ENCODE results near the gene STRIT1.

STRIT1 gene

DNA sequence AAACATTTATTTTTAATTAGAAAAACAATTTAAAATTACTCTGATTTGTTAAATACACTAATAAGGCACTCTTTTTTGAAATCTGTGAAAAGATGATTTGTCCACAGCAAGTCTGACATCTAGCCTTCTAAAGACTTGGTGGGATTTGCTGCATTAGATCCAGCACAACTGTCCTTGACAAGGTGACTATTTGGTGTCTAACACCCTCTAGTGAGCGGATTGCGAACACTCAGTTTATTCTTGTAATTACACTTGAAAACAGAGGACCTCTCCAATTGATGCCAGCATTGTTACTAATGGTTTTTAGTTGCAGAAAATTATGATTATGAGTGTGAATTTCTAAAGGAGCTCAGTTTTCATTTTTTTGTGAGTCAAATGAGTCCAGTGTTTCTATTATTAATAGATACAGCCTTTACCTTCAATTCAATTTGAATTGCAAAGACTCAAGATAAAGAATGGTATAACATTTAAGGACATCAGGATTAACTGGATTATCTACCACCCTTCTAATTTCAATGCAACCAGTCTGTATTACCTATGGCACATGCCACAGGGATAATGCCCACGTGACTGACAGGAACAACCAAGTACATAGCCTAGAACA, 29.7 kb upstream of the STRIT1 start:
- Mint-ChIP-seq H3K4me3 (no peak overlapping the region), H3K27me3 (no peaks in the 10 kb centered on the region), H3K9me3 (ENCODE audit: low read depth) (no peaks in the 10 kb centered on the region), H3K36me3 (no peaks in the 10 kb centered on the region), H3K27ac (no peak overlapping the region), H3K4me1 (ENCODE audit: low read depth) (no peaks in the 10 kb centered on the region)

DNA sequence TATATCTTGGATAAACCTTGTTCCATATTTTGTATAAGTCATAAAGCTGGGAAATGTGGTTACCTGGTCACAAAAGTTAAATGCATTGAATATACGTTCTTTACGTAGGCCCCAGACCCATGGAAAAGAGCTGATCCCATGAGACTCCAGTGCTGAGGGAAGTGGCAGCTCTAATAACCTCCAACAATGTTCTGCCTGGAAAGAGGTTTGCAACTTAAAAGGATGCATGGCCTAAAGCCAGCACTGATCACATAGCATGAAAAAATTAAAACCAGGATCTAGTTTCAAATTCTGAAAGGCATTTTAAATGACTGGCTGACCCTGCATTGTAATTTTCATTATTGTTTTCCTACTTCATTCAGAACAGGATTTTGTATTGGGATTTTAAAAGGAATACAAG, 27.9 kb upstream of the STRIT1 start:
- Mint-ChIP-seq H3K4me1 (ENCODE audit: low read depth) (no peaks in the 10 kb centered on the region), H3K27me3 (no peaks in the 10 kb centered on the region), H3K27ac (no peak overlapping the region), H3K36me3 (no peaks in the 10 kb centered on the region), H3K9me3 (ENCODE audit: low read depth) (no peaks in the 10 kb centered on the region), H3K4me3 (no peak overlapping the region)

DNA sequence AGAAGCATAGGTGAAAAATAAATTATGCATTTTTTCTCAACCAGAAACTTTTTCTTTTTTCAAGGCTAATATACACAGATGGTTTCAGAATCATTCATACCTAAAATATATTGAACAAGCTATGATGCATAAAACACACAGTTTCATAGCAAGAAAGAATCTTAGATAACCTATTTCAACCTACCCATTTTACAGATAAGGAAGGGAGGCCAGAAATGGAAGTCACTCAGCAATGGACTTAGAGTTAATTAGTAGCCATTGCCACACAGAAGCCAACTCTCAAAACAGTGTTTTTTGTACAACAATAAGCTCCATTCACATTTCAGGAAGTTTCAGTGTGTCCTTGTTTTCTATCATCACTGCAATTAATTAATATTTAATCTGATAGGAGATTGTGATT, 27.5 kb upstream of the STRIT1 start:
- Mint-ChIP-seq H3K27ac (no peak overlapping the region), H3K27me3 (no peaks in the 10 kb centered on the region), H3K9me3 (ENCODE audit: low read depth) (no peaks in the 10 kb centered on the region), H3K36me3 (no peaks in the 10 kb centered on the region), H3K4me1 (ENCODE audit: low read depth) (no peaks in the 10 kb centered on the region), H3K4me3 (no peak overlapping the region)

DNA sequence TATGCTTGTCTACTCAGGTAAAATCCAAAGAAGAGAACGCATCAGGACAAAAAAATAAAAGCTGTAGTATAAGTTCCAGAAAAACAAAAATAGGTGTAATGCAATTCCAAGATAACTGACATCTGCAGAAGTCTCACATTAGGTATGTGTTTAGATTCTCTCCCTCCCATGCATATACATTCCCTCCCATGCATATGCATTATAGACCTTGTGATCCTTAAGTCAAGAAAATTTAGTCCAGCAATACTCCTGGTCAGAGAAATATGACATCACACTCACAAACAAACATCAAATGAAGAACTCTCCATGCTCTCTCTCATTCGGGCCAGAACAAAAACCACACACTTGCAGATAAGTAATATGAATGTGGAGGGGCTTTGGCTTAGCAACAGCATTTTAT, 25.3 kb upstream of the STRIT1 start:
- Mint-ChIP-seq H3K4me3 (no peak overlapping the region), H3K9me3 (ENCODE audit: low read depth) (no peaks in the 10 kb centered on the region), H3K4me1 (ENCODE audit: low read depth) (no peaks in the 10 kb centered on the region), H3K27ac (no peak overlapping the region), H3K36me3 (no peaks in the 10 kb centered on the region), H3K27me3 (no peaks in the 10 kb centered on the region)

DNA sequence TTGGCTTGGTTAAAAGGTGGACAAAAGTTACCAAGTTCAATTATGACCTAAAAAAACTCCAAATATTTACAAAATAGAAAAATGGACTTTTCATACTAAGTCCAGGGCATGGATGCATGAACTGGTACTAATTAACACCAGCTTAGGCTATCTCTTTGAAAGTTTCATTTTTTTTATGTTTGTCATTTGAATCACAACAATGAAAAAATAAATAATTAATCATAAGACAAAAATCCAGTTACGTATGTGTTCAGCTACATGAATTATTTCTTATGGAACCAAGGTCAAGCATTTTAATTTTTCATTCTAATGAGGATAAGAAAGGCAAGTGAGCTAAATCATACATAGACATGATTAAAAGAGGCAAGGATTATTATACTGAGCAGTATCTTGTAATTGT, 23.7 kb upstream of the STRIT1 start:
- Mint-ChIP-seq H3K36me3 (no peaks in the 10 kb centered on the region), H3K27me3 (no peaks in the 10 kb centered on the region), H3K4me3 (no peak overlapping the region), H3K27ac (no peak overlapping the region), H3K4me1 (ENCODE audit: low read depth) (no peaks in the 10 kb centered on the region), H3K9me3 (ENCODE audit: low read depth) (no peaks in the 10 kb centered on the region)

DNA sequence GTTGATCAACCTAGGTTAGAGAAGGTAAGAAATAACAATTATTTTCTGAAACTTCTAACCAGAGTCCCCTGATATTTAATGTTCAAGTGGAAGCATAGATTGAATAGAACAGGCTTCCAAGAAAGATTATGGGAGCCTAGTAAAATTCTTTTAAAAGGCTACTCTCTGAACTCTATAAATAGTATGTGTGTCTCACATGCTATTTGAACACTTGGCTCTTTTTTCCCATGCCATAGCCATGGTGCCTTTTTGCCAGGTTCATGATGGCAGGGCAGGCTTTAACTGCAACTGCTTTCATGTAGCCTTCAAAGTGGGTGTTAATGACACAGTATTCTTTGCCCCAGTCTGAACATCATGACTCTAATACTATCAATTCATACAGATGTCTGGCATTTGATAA, 22.9 kb upstream of the STRIT1 start:
- Mint-ChIP-seq H3K27me3 (no peaks in the 10 kb centered on the region), H3K27ac (no peak overlapping the region), H3K4me3 (no peak overlapping the region), H3K36me3 (no peaks in the 10 kb centered on the region), H3K4me1 (ENCODE audit: low read depth) (no peaks in the 10 kb centered on the region), H3K9me3 (ENCODE audit: low read depth) (no peaks in the 10 kb centered on the region)

DNA sequence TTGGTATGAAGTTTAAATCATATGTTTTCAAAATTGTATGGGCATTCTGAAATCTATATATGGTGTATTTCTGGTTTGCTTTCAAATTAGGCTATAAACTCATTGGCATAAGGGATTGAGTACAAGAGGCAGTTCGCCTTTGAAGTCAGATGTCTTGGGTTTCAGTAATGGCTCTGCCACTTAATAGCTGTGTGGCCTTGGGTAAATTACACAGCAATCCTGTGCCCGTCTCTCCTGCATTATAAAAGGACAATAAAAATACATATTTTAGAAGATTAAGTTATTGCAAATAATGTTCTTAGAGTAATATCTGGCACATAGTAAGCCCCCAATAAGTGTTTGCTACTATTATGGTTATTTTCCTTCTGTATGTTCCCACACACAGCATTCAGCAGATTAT, 20.4 kb upstream of the STRIT1 start:
- Mint-ChIP-seq H3K9me3 (ENCODE audit: low read depth) (no peaks in the 10 kb centered on the region), H3K4me3 (no peak overlapping the region), H3K27me3 (no peaks in the 10 kb centered on the region), H3K4me1 (ENCODE audit: low read depth) (no peaks in the 10 kb centered on the region), H3K36me3 (no peaks in the 10 kb centered on the region), H3K27ac (no peak overlapping the region)

DNA sequence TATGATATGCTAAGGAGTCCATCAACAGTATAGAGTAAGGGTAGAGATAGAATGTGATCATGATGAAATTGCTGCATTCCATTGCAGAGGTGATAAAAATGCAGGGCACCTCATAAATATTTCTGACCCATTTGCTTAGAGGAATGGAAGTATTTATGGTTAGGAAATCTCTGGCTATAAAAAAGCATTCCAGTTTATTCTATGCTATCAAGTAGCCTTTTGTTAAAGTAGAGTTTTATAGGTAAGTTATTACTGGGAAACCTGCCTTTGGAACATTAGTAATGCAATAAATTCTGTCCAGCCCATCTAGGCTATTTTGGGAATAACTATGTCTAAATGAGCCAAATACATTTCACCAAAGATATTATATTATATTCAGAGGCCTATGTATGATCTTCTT, 19.8 kb upstream of the STRIT1 start:
- H3K36me3 Mint-ChIP-seq: no peaks in the 10 kb centered on the region
- no peak overlapping the region for H3K4me3 Mint-ChIP-seq
- H3K4me1 Mint-ChIP-seq (ENCODE audit: low read depth): no peaks in the 10 kb centered on the region
- H3K9me3 Mint-ChIP-seq (ENCODE audit: low read depth): no peaks in the 10 kb centered on the region
- no peaks in the 10 kb centered on the region for H3K27me3 Mint-ChIP-seq
- H3K27ac Mint-ChIP-seq: no peak overlapping the region

DNA sequence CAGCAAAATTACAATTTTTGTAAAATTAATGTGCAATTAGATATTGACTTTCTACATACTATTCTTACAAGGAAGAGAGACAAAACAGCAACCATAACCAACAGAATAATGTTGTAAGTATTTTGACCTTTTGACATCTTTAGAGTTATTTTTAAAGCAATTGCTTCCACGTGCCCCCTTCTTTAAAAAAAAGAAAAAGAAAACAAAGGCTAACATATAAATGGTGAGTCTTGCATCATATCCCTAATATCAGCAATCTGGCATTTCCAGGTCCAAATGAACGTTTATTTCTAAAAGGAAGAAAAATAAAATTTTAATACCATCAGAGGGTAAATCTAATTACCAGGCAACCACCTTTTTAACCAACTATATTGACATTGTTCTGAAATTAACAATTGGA, 19.3 kb upstream of the STRIT1 start:
- Mint-ChIP-seq H3K27me3 (no peaks in the 10 kb centered on the region), H3K27ac (no peak overlapping the region), H3K36me3 (no peaks in the 10 kb centered on the region), H3K4me1 (ENCODE audit: low read depth) (no peaks in the 10 kb centered on the region), H3K9me3 (ENCODE audit: low read depth) (no peaks in the 10 kb centered on the region), H3K4me3 (no peak overlapping the region)

DNA sequence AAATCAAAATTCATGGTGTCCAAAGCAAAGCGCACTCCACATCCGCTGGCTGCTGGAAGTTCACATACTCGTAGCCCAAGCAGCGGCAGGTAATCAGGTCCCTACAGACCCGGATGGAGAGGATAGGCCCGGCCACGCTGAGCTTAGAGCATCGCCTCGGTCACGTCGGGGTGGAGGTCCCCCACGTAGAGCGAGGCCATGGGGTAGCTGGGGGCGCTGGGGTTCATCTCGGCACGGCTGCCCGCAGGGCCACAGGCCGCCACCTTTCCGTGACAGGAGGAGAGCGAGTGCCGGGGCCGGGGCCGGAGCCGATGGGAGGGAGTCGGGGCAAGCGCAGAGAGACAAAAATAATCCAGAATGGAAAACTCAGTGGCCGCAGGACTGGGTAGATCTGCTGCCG, 16.1 kb upstream of the STRIT1 start:
- H3K27ac Mint-ChIP-seq: no peak overlapping the region
- H3K4me3 Mint-ChIP-seq: no peak overlapping the region
- no peaks in the 10 kb centered on the region for H3K4me1 Mint-ChIP-seq (ENCODE audit: low read depth)
- no peaks in the 10 kb centered on the region for H3K27me3 Mint-ChIP-seq
- H3K9me3 Mint-ChIP-seq (ENCODE audit: low read depth): no peaks in the 10 kb centered on the region
- no peaks in the 10 kb centered on the region for H3K36me3 Mint-ChIP-seq

DNA sequence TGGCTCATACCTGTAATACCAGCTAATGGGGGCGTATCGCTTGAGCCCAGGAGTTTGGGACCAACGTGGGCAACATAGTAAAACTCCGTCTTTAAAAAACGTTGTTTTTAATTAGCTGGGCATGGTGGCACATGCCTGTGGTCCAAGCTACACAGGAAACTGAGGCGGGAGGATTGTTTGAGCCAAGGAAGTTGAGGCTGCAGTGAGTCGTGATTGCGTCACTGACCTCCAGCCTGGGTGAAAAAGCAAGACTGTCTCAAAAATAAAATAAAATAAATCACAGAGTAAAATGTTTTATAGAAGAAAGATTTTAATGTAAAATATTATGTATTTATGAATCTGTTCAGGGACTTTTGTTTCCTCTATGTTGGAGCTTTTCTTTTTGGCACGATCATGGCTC, 15.3 kb upstream of the STRIT1 start:
- H3K27ac Mint-ChIP-seq: no peak overlapping the region
- no peaks in the 10 kb centered on the region for H3K9me3 Mint-ChIP-seq (ENCODE audit: low read depth)
- H3K4me1 Mint-ChIP-seq (ENCODE audit: low read depth): no peaks in the 10 kb centered on the region
- H3K36me3 Mint-ChIP-seq: no peaks in the 10 kb centered on the region
- H3K27me3 Mint-ChIP-seq: no peaks in the 10 kb centered on the region
- no peak overlapping the region for H3K4me3 Mint-ChIP-seq

DNA sequence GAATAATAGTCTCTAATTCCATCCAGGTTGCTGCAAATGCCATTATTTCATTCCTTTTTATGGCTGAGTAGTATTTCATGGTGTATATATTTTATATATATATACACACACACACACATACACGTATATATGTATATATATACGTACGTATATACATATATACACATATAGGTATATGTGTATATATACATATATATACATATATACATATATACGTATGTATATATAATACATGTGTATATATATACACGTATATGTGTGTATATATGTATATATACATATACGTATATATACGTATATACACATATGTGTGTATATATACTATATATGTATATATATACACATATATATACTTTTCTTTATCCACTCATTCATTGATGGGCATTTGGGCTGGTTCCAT, 13.7 kb upstream of the STRIT1 start:
- H3K4me3 Mint-ChIP-seq: no peak overlapping the region
- H3K27me3 Mint-ChIP-seq: no peaks in the 10 kb centered on the region
- H3K9me3 Mint-ChIP-seq (ENCODE audit: low read depth): no peaks in the 10 kb centered on the region
- no peaks in the 10 kb centered on the region for H3K36me3 Mint-ChIP-seq
- H3K27ac Mint-ChIP-seq: no peak overlapping the region
- no peaks in the 10 kb centered on the region for H3K4me1 Mint-ChIP-seq (ENCODE audit: low read depth)

DNA sequence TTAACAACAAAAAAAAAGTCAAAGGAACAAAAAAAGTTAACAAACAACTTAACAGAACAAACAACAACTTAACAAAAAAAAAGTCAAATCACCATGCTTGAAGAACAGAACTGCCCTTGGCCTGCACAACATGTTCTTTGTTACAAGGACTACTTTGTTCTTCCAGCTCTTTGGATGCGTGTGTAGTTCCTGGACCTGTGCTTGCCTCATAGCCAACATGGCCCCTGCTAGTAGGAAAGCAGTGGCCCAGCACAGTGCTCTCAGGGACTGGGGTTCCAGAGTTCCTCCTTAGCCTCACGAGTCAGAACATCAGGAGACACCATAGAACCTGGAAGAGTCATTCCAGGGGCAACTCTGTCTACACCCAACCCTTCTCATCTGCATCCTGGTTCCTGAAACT, 10.9 kb upstream of the STRIT1 start:
- H3K27me3 Mint-ChIP-seq: no peaks in the 10 kb centered on the region

DNA sequence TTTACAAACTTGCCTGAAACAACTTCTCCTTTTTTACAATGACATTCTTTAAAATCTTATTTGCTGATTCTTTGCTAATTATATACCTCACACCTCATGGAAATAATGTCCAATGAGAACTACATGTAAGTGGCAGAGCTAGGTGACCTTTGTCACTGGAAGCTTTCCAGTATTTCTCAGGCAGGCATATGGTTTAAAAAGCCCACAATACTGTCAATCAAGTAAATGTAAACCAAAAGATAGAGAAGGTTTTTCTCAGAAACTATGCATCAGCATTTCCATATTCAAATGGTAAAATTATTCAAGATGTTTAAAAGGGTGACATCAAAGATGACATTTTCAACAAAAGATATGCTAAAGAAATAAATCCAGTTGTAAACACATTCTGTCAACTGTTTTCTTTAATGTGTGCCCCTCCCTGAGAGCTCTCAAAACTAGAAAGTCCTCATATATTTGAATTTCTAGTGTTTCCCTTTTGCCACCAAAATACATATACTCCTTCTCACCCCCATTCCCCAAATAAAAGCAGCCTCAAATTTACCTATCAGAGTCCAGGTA, 10.1 kb upstream of the STRIT1 start:
- Mint-ChIP-seq H3K36me3 (no peaks in the 10 kb centered on the region), H3K4me1 (ENCODE audit: low read depth) (no peaks in the 10 kb centered on the region), H3K27ac (no peak overlapping the region), H3K4me3 (no peak overlapping the region), H3K27me3 (no peaks in the 10 kb centered on the region), H3K9me3 (ENCODE audit: low read depth) (no peaks in the 10 kb centered on the region)

More for the DNA sequence above, 10.9 kb upstream of the STRIT1 start:
- Mint-ChIP-seq H3K36me3 (no peaks in the 10 kb centered on the region), H3K27ac (no peak overlapping the region), H3K9me3 (ENCODE audit: low read depth) (no peaks in the 10 kb centered on the region), H3K4me1 (ENCODE audit: low read depth) (no peaks in the 10 kb centered on the region), H3K4me3 (no peak overlapping the region)

DNA sequence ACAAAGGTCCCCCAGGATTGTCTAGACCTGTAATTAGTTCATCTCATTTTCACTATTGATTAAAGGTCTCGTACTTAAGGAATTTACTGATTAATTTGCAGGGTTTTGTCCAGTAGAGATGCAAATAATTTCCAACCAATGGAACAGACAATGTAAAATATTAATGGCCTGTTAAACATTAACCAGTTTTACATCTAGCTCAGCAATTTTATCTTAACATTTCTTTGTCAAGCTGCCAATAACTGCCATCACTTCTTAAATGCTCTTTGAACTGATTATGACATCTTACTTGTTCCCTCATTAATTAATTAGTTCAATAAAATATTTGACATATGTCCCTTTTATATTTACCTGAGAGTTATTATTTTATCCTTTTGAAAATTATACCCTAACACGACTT, 9.4 kb upstream of the STRIT1 start:
- no peak overlapping the region for H3K27ac Mint-ChIP-seq
- H3K9me3 Mint-ChIP-seq (ENCODE audit: low read depth): no peaks in the 10 kb centered on the region
- H3K4me1 Mint-ChIP-seq (ENCODE audit: low read depth): no peaks in the 10 kb centered on the region
- H3K4me3 Mint-ChIP-seq: no peak overlapping the region
- no peaks in the 10 kb centered on the region for H3K27me3 Mint-ChIP-seq
- no peaks in the 10 kb centered on the region for H3K36me3 Mint-ChIP-seq

DNA sequence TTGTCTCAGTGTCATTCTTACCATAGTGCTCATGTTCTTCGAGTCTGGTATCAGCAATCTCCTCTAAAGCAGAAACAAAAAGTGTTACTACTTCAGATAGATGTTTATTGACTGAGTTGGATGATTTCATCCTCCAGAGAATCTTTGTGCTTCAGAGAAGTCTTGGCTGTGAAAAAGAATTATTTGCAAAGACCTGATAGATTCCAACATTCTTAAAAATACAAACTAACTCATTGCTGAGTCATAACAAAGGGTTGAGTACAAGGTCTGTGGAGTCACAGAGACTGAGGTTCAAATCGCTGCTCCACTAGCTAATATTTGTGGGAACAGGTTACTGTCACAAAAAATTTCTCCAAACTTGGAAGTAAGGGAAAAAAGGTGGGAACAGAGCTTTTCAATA, 9.0 kb upstream of the STRIT1 start:
- Mint-ChIP-seq H3K27me3 (no peaks in the 10 kb centered on the region), H3K4me1 (ENCODE audit: low read depth) (no peaks in the 10 kb centered on the region), H3K27ac (no peak overlapping the region), H3K9me3 (ENCODE audit: low read depth) (peaks cover under 1% of the 10 kb centered on the region), H3K36me3 (no peaks in the 10 kb centered on the region), H3K4me3 (no peak overlapping the region)
